ENCODE results near the gene FGD6.

GRCh38 chr12:95164656-95165055 lies 52.6 kb downstream of the FGD6 start:
- TF ChIP-seq CTCF (IDR thresholded peaks at IDR 0.05) (no peak), POLR2A (IDR thresholded peaks at IDR 0.05) (no peak)

Data from transverse colon (tissue), 3 donors.